ENCODE data around the gene CENPT. TPM values are rescaled to one million over a fixed set of nuclear protein-coding genes. Genes with fewer than 3 reads are reported as not detected.

CENPT gene
- total and polyA plus RNA-seq, 2 of the 13 experiments (the other 11 are each of a cell fraction or from before 2014, with no cell fraction given) = 40.9 to 43.3 TPM

- no peak for TF ChIP-seq FOXO4 (CRISPR knock-in tag; conservative IDR thresholded peaks at IDR 0.05)
- no peak for TF ChIP-seq ZNF513 (CRISPR knock-in tag; conservative IDR thresholded peaks at IDR 0.05)
- no peak for TF ChIP-seq ZBTB43 (CRISPR knock-in tag; conservative IDR thresholded peaks at IDR 0.05)
- TF ChIP-seq LCORL (IDR thresholded peaks at IDR 0.05) = no peak
- TF ChIP-seq LCORL (CRISPR knock-in tag; IDR thresholded peaks at IDR 0.05) = no peak
- TF ChIP-seq ZNF557 (CRISPR knock-in tag; IDR thresholded peaks at IDR 0.05) = no peak
- no peak for TF ChIP-seq ZNF10 (CRISPR knock-in tag; IDR thresholded peaks at IDR 0.05; ENCODE audit: borderline replicate concordance, low read depth)
- 0 out of 2 replicates have a peak, but pooled peaks have one; percentile 31 for TF ChIP-seq ZNF331 (CRISPR knock-in tag; IDR thresholded peaks at IDR 0.05)
- no peak for TF ChIP-seq SYNCRIP (IDR thresholded peaks at IDR 0.05; ENCODE audit: insufficient read depth, low read depth, low read length)
- peak; percentile 89 for TF ChIP-seq MYC (CRISPR knock-in tag; IDR thresholded peaks at IDR 0.05; ENCODE audit: borderline replicate concordance)
- no peak for TF ChIP-seq NFE2L1 (CRISPR knock-in tag; IDR thresholded peaks at IDR 0.05; ENCODE audit: borderline replicate concordance)
- TF ChIP-seq ZKSCAN1 (IDR thresholded peaks at IDR 0.05; ENCODE audit: low read length) = no peak
- TF ChIP-seq NFYC (CRISPR knock-in tag; IDR thresholded peaks at IDR 0.05) = no peak
- TF ChIP-seq ZNF326 (CRISPR knock-in tag; IDR thresholded peaks at IDR 0.05; ENCODE audit: borderline replicate concordance) = no peak
- TF ChIP-seq ZFX (CRISPR knock-in tag; IDR thresholded peaks at IDR 0.05; ENCODE audit: low read depth) = 0 out of 2 replicates have a peak, but pooled peaks have one; percentile 5
Observed at GRCh38 chr16:67865318-67865717, 17.8 kb upstream of the CENPT start (continued).
